AG09309 (cell line): Measurements from ENCODE around the gene ITPK1.

Experiments
- DNase-seq: peaks from one replicate; pipeline ENCODE4 v3.0.0-alpha.2; 2010; ENCODE audit warnings: low read depth
- H3K4me3 ChIP-seq: 2 replicates; pipeline ENCODE4 v1.5.1; 2011; ENCODE audit warnings: mild to moderate bottlenecking, low read depth, low read length, moderate library complexity; ENCODE audit not compliant: control insufficient read depth
- CTCF ChIP-seq: IDR thresholded peaks from 2 replicates; pipeline ENCODE4 v1.5.1; 2011; ENCODE audit warnings: mild to moderate bottlenecking, low read depth, low read length, inconsistent platforms; ENCODE audit not compliant: insufficient read depth, control insufficient read depth; ENCODE audit errors: missing control alignments

Gene ITPK1

GRCh38 chr14:92987713-92988510, 127.8 kb downstream of the ITPK1 start:
- TF ChIP-seq CTCF = no peak
- DNase-seq = no peak
- H3K4me3 ChIP-seq = no peak overlapping the region

GRCh38 chr14:92987148-92987570, 128.6 kb downstream of the ITPK1 start:
- no peak for DNase-seq
- TF ChIP-seq CTCF = no peak
- no peak overlapping the region for H3K4me3 ChIP-seq

- no peak for DNase-seq
- no peak for TF ChIP-seq CTCF
- H3K4me3 ChIP-seq = no peak overlapping the region
These were observed 129.2 kb downstream of the ITPK1 start for GRCh38 chr14:92986254-92987147.

GRCh38 chr14:92985521-92985920, 130.2 kb downstream of the ITPK1 start:
- no peak overlapping the region for H3K4me3 ChIP-seq
- no peak for DNase-seq
- no peak for TF ChIP-seq CTCF

DNA sequence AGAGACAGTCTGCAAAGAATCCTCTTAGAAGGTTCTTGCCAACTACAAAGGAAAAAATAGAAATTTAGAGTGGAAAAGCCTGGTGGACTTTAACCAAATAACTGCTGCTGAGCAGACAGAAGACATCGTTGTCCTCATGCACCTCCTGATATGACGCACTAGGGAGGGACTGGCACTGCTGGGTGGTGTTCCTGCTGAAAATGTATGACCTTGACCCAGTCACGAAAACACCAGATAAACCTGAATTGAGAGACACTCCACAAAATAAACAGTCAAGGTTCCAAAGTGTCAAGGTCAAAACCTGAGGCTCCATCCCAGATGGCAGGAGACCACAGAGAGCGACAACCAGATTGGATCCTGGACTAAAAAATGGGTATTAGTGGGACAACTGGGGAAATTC, 130.8 kb downstream of the ITPK1 start:
- DNase-seq = no peak
- no peak for TF ChIP-seq CTCF
- no peak overlapping the region for H3K4me3 ChIP-seq

GRCh38 chr14:92984082-92984788, 131.5 kb downstream of the ITPK1 start:
- H3K4me3 ChIP-seq = no peak overlapping the region
- no peak for TF ChIP-seq CTCF
- no peak for DNase-seq
